Spleen (tissue), 11 donors: Measurements from ENCODE around the gene DSG1. TPM values are rescaled to one million over a fixed set of nuclear protein-coding genes. Genes with fewer than 3 reads are reported as not detected.

Experiments used
- DNase-seq: peaks from one replicate; pipeline ENCODE4 v3.0.0-alpha.2; 2020
- H3K27ac ChIP-seq, 8 donors: fragments of 200-600 bp; sonication (generic) in 7 of 8; 1 replicate in 4 of 8; 2 replicates in 4 of 8; pipeline versions ENCODE4 v1.5.0 to v1.8.0; 2016 to 2021; ENCODE audit warnings: inconsistent platforms in 4 of 8, mild to moderate bottlenecking in 4 of 8, moderate library complexity in 1 of 8
- H3K27me3 ChIP-seq, 7 donors: fragments of 200-600 bp; sonication (generic) in 6 of 7; replicated peaks in 1 of 7; 1 replicate in 4 of 7; 2 replicates in 3 of 7; pipeline versions ENCODE4 v1.5.0 to v1.8.0; 2016 to 2021; ENCODE audit warnings: inconsistent platforms in 3 of 7, mild to moderate bottlenecking in 1 of 7
- H3K36me3 ChIP-seq, 6 donors: fragments of 200-600 bp; sonication (generic) in 5 of 6; 1 replicate in 4 of 6; 2 replicates in 2 of 6; pipeline versions ENCODE4 v1.5.0 to v1.8.0; 2016 to 2021; ENCODE audit warnings: inconsistent platforms in 2 of 6
- H3K4me1 ChIP-seq, 6 donors: fragments of 200-600 bp; sonication (generic) in 5 of 6; 1 replicate in 3 of 6; 2 replicates in 3 of 6; pipeline versions ENCODE4 v1.5.0 to v1.8.0; 2016 to 2021; ENCODE audit warnings: inconsistent platforms in 3 of 6
- H3K4me3 ChIP-seq, 8 donors: fragments of 200-600 bp; sonication (generic) in 7 of 8; 1 replicate in 4 of 8; 2 replicates in 4 of 8; pipeline versions ENCODE4 v1.5.0 to v1.8.0; 2016 to 2021; ENCODE audit warnings: inconsistent platforms in 4 of 8, mild to moderate bottlenecking in 4 of 8, moderate library complexity in 2 of 8
- H3K9me3 ChIP-seq, 8 donors: fragments of 200-600 bp; sonication (generic) in 7 of 8; 1 replicate in 4 of 8; 2 replicates in 4 of 8; pipeline versions ENCODE4 v1.5.0 to v1.8.0; 2016 to 2021; ENCODE audit warnings: inconsistent platforms in 4 of 8
- CTCF ChIP-seq, 11 experiments: fragments of 200-600 bp in 7 of 11; fragments of 450-650 bp in 4 of 11; sonication (generic) in 4 of 11; IDR thresholded peaks in 8 of 11; conservative IDR thresholded peaks in 3 of 11; 1 replicate in 7 of 11; 2 replicates in 4 of 11; pipeline versions ENCODE4 v1.4.0 to v1.8.0; 2016 to 2021; ENCODE audit warnings: antibody characterized with exemption in 11 of 11, inconsistent platforms in 4 of 11, mild to moderate bottlenecking in 1 of 11
- POLR2A ChIP-seq, 3 donors: fragments of 450-650 bp; IDR thresholded peaks; one replicate each; pipeline ENCODE4 v1.5.1; 2017; ENCODE audit warnings: antibody characterized with exemption in 3 of 3, mild to moderate bottlenecking in 1 of 3
- POLR2AphosphoS5 ChIP-seq, 3 donors: sonication (generic); formaldehyde crosslinking; IDR thresholded peaks; one replicate each; pipeline ENCODE4 v1.5.1; 2017; ENCODE audit warnings: antibody characterized with exemption in 3 of 3
- WGBS, 5 donors: extraction: QIAGEN DNeasy Blood & Tissue Kit in 3 of 5; methylation state at CpG; one replicate each; pipeline versions ENCODE4 v1.1.5 to v1.1.7; 2013 to 2018; 5-methylcytosine and 5-hydroxymethylcytosine counted together
- intact Hi-C: fragments of 100-400 bp; cut with DNase I; formaldehyde crosslinking; loops from one replicate; pipeline ENCODE4 v1.15.0; 2023; ENCODE audit warnings: low total_unique reads
- polyA plus RNA-seq, 3 donors: library from polyadenylated mRNA; stranded (reverse); fragments of 200-250 nt; gene quantifications; one replicate each; pipeline ENCODE4 v1.2.1, GENCODE V29; 2013
- total RNA-seq, 7 donors: library from RNA; depleted of rRNA in 3 of 7; stranded (reverse); fragments of >200 nt in 3 of 7; fragmentation: NEBNext Ultra II Directional in 4 of 7; extraction: Animal tissue kit (Norgen Biotek cat#: 25700) in 4 of 7; gene quantifications; one replicate each; pipeline versions ENCODE4 v1.1.0 to v1.2.1, GENCODE V29; 2016 to 2021
- donor health status: healthy with polysubstance abuse.
- donor health status: DM: no; HTN: no; CAD: no; lungs with moderate emphysema.
- donor health status: DM: no; HTN: no; CAD: no.
- donor health status: Bipolar disorder and iron deficiency.
- donor health status: healthy.
- donor health status: DM: no; HTN: no; CAD: no.
- donor health status: DM: yes; HTN: yes; CAD: no.

The DSG1 gene
- total and polyA plus RNA-seq, 10 donors: not detected

GRCh38 chr18:31386741-31387140 is 68.8 kb downstream of the DSG1 start:
- WGBS, 5 donors: 72 to 90% (median 81%) methylated on average over 6 of the region's 6 CpGs
- H3K4me1 ChIP-seq: no peaks in the 10 kb centered on the region
- TF ChIP-seq CTCF (IDR thresholded peaks at IDR 0.05 in 8 of 11, conservative IDR thresholded peaks at IDR 0.05 in 3 of 11) (no peak), POLR2AphosphoS5 (IDR thresholded peaks at IDR 0.05) (no peak), POLR2A (IDR thresholded peaks at IDR 0.05) (no peak)
- no peaks in the 10 kb centered on the region for H3K36me3 ChIP-seq
- intact Hi-C loops: no loop called here
- no peaks in the 10 kb centered on the region for H3K27me3 ChIP-seq
- no peak for DNase-seq
- H3K4me3 ChIP-seq: no peak overlapping the region
- H3K9me3 ChIP-seq: no peaks in the 10 kb centered on the region
- no peak overlapping the region for H3K27ac ChIP-seq

DNA sequence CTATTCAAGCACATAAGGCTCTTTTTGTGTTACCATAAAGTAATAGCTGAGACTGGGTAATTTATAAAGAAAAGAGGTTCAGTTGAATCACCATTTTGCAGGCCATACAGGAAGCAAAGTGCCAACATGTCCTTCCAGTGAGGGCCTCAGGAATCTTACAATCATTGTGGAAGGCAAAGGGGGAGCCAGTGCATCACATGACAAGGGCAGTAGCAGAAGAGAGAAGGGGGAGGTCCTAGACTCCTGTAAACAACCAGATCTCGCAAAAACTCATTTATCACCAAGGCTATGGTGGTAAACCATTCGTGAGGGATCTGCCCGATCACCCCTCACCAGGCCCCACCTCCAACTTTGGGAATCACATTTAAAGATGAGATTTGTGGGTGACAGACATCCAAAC is 75.3 kb downstream of the DSG1 start:
- H3K27ac ChIP-seq: no peak overlapping the region
- intact Hi-C loops: no loop called here
- H3K4me3 ChIP-seq: no peak overlapping the region
- WGBS, 5 donors: 88 to 97% (median 94%) methylated on average over 3 of the region's 3 CpGs
- H3K27me3 ChIP-seq: no peaks in the 10 kb centered on the region
- TF ChIP-seq CTCF (IDR thresholded peaks at IDR 0.05 in 8 of 11, conservative IDR thresholded peaks at IDR 0.05 in 3 of 11): no peak
- TF ChIP-seq POLR2A (IDR thresholded peaks at IDR 0.05): no peak
- no peak for TF ChIP-seq POLR2AphosphoS5 (IDR thresholded peaks at IDR 0.05)
- no peaks in the 10 kb centered on the region for H3K36me3 ChIP-seq
- peaks cover 0 to 7% (median 0%) of the 10 kb centered on the region in 6 donors for H3K4me1 ChIP-seq
- DNase-seq: no peak
- no peaks in the 10 kb centered on the region for H3K9me3 ChIP-seq

DNA sequence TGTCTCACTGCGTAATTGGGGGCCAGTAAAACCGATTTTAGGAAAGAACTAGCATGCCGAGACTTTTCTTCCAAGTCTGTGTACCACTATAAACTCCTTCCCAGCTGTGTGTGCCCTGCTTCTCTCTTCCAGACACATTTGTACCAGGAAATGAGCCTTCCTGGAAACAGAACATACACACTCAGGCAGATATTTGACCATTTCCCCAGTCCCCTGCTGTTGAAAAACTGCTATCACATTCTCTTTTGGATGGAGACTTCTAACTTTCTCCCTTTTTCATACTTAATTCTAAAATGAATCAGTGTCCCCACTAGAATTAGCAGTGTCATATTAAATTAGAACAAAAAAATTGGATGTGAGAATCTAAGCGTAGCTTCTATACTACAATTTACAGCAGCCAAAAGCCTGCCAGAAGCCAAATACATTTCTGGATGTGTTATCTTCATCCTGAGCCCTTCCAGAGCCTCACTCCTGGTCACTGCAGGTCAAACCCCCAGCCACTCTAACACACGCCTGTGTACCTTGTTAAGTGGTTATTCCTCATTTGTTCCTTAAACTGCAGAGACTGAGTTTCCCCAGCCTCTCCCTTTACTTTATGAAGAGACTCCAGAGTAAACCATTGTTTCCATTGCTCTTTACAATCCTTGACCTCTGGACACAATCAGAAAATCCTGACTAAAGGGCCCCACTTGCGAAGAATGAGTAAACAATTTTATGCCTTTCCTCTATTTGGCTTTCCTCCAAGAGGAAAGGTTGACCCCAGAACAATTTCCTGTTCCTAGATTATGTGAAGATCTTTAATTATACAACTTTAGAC is 79.0 kb downstream of the DSG1 start:
- whole genome bisulfite sequencing, 5 donors: 50 to 56% (median 53%) methylated on average over 6 of the region's 6 CpGs
- DNase-seq: no peak
- intact Hi-C loops: no loop called here

GRCh38 chr18:31398191-31398590 is 80.2 kb downstream of the DSG1 start:
- H3K4me3 ChIP-seq: no peak overlapping the region
- H3K4me1 ChIP-seq: peaks cover 0 to 7% (median 2%) of the 10 kb centered on the region in 6 donors
- no peaks in the 10 kb centered on the region for H3K36me3 ChIP-seq
- H3K27ac ChIP-seq: no peak overlapping the region
- H3K27me3 ChIP-seq: no peaks in the 10 kb centered on the region
- 51 to 77% (median 58%) methylated on average over 2 of the region's 2 CpGs for WGBS, 5 donors
- no peak for DNase-seq
- intact Hi-C loops: no loop called here
- no peak for TF ChIP-seq CTCF (IDR thresholded peaks at IDR 0.05 in 8 of 11, conservative IDR thresholded peaks at IDR 0.05 in 3 of 11)
- no peak for TF ChIP-seq POLR2AphosphoS5 (IDR thresholded peaks at IDR 0.05)
- no peak for TF ChIP-seq POLR2A (IDR thresholded peaks at IDR 0.05)
- no peaks in the 10 kb centered on the region for H3K9me3 ChIP-seq

More for the DNA sequence above, 79.0 kb downstream of the DSG1 start:
- Histone ChIP-seq H3K4me3 (no peak overlapping the region), H3K27me3 (no peaks in the 10 kb centered on the region), H3K9me3 (no peaks in the 10 kb centered on the region), H3K4me1 (peaks cover 0 to 7% (median 2%) of the 10 kb centered on the region in 6 donors), H3K36me3 (no peaks in the 10 kb centered on the region), H3K27ac (no peak overlapping the region)
- TF ChIP-seq POLR2AphosphoS5 (IDR thresholded peaks at IDR 0.05): no peak
